ENCODE results near the gene LRMDA. TPM values are rescaled to one million over a fixed set of nuclear protein-coding genes. Genes with fewer than 3 reads are reported as not detected.

Gene LRMDA
- total RNA-seq, 1 donor from 2014 or later: not detected

DNA sequence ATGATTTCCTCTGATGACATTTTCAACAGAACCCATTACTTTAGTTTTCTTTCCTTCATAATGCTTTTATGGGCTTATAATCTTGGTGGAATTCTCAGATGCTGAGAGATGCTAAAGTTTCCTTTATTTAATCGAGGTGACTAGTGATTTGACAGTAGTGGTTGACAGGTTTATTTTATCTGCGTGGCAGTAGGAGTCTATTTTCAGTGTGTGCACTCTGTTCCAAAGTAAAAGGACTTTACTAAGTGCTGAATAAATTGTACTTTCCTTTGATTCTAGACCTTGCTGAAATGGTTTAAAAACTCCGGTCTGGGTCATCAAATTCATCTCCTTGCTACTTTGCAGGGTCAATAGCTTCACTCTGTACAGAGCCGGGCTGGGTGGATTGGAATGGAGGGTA is 900.3 kb downstream of the LRMDA start:
- Mint-ChIP-seq H3K27ac (no peak overlapping the region), H3K4me3 (no peak overlapping the region), H3K27me3 (no peaks in the 10 kb centered on the region), H3K36me3 (ENCODE audit: low read depth) (no peaks in the 10 kb centered on the region), H3K9me3 (no peaks in the 10 kb centered on the region), H3K4me1 (no peaks in the 10 kb centered on the region)
- no peak for DNase-seq
- intact Hi-C loops (cut with micrococcal nuclease): no loop called here

DNA sequence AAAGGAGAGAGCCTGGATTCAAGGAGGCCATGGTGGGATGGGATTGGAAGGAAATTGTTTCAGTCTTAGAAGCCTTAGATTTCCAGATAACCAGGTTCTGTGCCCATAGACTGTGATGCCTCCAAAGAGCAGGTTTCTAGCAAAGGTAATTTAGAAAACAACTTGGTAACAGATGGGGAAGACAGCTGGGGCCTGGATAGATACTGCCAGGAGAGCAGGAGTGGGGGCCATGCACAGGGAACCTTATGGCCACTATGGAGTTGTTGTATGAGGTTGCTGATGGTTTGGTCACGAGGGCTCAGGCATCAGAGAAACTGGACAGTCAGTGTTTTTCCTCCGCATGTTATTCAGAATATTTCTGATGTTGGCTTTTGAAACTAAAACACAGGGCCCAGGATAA is 901.9 kb downstream of the LRMDA start:
- intact Hi-C loops (cut with micrococcal nuclease): no loop called here
- Mint-ChIP-seq H3K9me3 (no peaks in the 10 kb centered on the region), H3K27me3 (no peaks in the 10 kb centered on the region), H3K4me3 (no peak overlapping the region), H3K36me3 (ENCODE audit: low read depth) (no peaks in the 10 kb centered on the region), H3K4me1 (no peaks in the 10 kb centered on the region), H3K27ac (no peak overlapping the region)
- no peak for DNase-seq

DNA sequence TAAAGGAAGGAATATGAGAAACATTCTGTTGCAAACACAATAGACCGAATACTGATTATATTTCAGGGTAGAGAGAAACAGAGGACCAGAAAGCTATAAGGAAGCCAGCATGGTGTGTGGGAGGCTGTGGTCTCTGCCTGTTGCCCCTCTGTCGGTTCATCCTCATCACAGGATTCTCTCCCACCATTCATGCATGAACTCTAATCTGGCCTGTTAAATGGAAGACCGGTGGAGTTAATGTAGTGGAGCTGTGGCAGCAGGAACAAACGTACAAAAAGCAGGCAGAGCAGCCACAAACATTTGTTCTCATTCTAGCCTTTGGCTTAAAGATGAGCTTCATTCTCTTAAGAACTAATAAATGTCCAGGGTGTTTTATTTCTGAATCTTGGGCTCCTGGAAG is 902.4 kb downstream of the LRMDA start:
- intact Hi-C loops (cut with micrococcal nuclease): no loop called here
- no peak for DNase-seq
- no peaks in the 10 kb centered on the region for H3K4me1 Mint-ChIP-seq
- no peaks in the 10 kb centered on the region for H3K27me3 Mint-ChIP-seq
- no peak overlapping the region for H3K27ac Mint-ChIP-seq
- no peak overlapping the region for H3K4me3 Mint-ChIP-seq
- no peaks in the 10 kb centered on the region for H3K9me3 Mint-ChIP-seq
- H3K36me3 Mint-ChIP-seq (ENCODE audit: low read depth): no peaks in the 10 kb centered on the region

GRCh38 chr10:76334255-76334654 is 902.8 kb downstream of the LRMDA start:
- H3K36me3 Mint-ChIP-seq (ENCODE audit: low read depth): no peaks in the 10 kb centered on the region
- H3K27me3 Mint-ChIP-seq: no peaks in the 10 kb centered on the region
- H3K4me1 Mint-ChIP-seq: no peaks in the 10 kb centered on the region
- DNase-seq: no peak
- intact Hi-C loops (cut with micrococcal nuclease): no loop called here
- H3K4me3 Mint-ChIP-seq: no peak overlapping the region
- H3K9me3 Mint-ChIP-seq: no peaks in the 10 kb centered on the region
- no peak overlapping the region for H3K27ac Mint-ChIP-seq

DNA sequence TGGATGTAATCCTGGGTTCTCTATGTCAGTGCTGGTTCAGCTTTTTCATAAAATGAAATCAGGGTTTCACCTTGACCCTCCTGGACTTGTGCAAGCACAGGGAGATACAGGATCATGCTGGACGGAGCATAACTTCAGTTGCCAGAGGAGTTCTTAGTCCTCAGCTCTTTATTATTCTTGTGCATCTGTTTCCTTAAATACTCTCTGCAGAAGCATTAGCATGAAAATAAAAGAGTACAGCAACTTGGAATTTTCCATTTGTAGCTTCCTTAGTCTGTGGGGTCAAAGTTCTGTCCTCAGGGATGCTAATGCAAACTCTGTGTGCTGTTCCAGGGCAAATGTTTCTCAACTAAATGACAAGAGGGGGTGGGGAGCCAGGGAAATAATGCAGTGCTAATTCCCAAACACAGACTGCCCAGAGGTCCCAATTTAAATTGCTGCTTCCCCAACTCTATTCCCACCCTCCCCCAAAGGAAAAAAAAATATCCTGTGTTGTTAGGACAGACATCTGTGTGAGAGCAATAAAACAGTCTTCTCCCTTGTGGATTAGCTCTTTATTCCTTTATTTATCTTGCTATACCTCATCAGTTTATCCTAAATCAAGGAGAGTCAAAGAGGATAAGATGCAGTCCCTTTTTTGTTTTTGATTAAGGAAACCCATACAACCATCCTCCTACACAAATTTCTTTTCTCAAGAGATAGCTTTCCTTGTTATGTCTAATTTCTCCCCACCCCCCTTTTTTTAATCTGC is 905.0 kb downstream of the LRMDA start:
- Mint-ChIP-seq H3K4me3 (no peak overlapping the region), H3K9me3 (no peaks in the 10 kb centered on the region), H3K27ac (no peak overlapping the region), H3K4me1 (no peaks in the 10 kb centered on the region), H3K36me3 (ENCODE audit: low read depth) (no peaks in the 10 kb centered on the region), H3K27me3 (no peaks in the 10 kb centered on the region)
- peak; percentile 4 for DNase-seq
- intact Hi-C loops (cut with micrococcal nuclease): no loop called here

- H3K27ac Mint-ChIP-seq: no peak overlapping the region
- no peaks in the 10 kb centered on the region for H3K4me1 Mint-ChIP-seq
- no peaks in the 10 kb centered on the region for H3K9me3 Mint-ChIP-seq
- no peak for DNase-seq
- no peaks in the 10 kb centered on the region for H3K27me3 Mint-ChIP-seq
- intact Hi-C loops (cut with micrococcal nuclease): no loop called here
- H3K36me3 Mint-ChIP-seq (ENCODE audit: low read depth): no peaks in the 10 kb centered on the region
- H3K4me3 Mint-ChIP-seq: no peak overlapping the region
These were observed 906.2 kb downstream of the LRMDA start for GRCh38 chr10:76337641-76338040.

GRCh38 chr10:76338187-76338586 is 906.8 kb downstream of the LRMDA start:
- no peak overlapping the region for H3K4me3 Mint-ChIP-seq
- H3K4me1 Mint-ChIP-seq: no peaks in the 10 kb centered on the region
- DNase-seq: no peak
- no peaks in the 10 kb centered on the region for H3K36me3 Mint-ChIP-seq (ENCODE audit: low read depth)
- H3K9me3 Mint-ChIP-seq: no peaks in the 10 kb centered on the region
- intact Hi-C loops (cut with micrococcal nuclease): no loop called here
- no peaks in the 10 kb centered on the region for H3K27me3 Mint-ChIP-seq
- H3K27ac Mint-ChIP-seq: no peak overlapping the region

- Mint-ChIP-seq H3K27me3 (no peaks in the 10 kb centered on the region), H3K4me3 (no peak overlapping the region), H3K4me1 (no peaks in the 10 kb centered on the region), H3K9me3 (no peaks in the 10 kb centered on the region), H3K36me3 (ENCODE audit: low read depth) (no peaks in the 10 kb centered on the region), H3K27ac (no peak overlapping the region)
- intact Hi-C loops (cut with micrococcal nuclease): no loop called here
- DNase-seq: no peak
These were observed 910.3 kb downstream of the LRMDA start for GRCh38 chr10:76341740-76342139.

- Mint-ChIP-seq H3K27me3 (no peaks in the 10 kb centered on the region), H3K9me3 (no peaks in the 10 kb centered on the region), H3K27ac (no peak overlapping the region), H3K36me3 (ENCODE audit: low read depth) (no peaks in the 10 kb centered on the region), H3K4me1 (no peaks in the 10 kb centered on the region), H3K4me3 (no peak overlapping the region)
- no peak for DNase-seq
- intact Hi-C loops (cut with micrococcal nuclease): no loop called here
These were observed 911.6 kb downstream of the LRMDA start for GRCh38 chr10:76342996-76343395.

DNA sequence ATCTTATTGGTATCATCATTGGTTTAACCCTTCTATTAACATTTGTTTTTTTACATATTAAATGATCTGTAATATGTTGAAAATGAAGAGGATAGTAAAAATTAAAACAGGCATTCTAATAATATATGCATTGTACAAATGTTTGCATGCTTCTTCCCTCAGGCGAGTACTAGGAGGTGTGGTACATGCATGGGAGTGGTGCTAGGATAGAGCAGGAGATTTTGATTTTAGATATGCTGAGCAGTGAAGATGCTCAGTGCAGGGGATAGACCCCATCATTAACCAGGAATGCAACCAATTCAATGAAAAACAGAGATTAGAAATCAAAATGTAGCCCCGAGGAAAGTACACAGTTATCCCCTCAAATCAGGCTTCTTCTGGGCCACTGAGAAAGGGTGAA is 916.4 kb downstream of the LRMDA start:
- no peak for DNase-seq
- no peaks in the 10 kb centered on the region for H3K27me3 Mint-ChIP-seq
- no peak overlapping the region for H3K27ac Mint-ChIP-seq
- no peak overlapping the region for H3K4me3 Mint-ChIP-seq
- H3K4me1 Mint-ChIP-seq: no peaks in the 10 kb centered on the region
- no peaks in the 10 kb centered on the region for H3K36me3 Mint-ChIP-seq (ENCODE audit: low read depth)
- no peaks in the 10 kb centered on the region for H3K9me3 Mint-ChIP-seq
- intact Hi-C loops (cut with micrococcal nuclease): no loop called here

DNA sequence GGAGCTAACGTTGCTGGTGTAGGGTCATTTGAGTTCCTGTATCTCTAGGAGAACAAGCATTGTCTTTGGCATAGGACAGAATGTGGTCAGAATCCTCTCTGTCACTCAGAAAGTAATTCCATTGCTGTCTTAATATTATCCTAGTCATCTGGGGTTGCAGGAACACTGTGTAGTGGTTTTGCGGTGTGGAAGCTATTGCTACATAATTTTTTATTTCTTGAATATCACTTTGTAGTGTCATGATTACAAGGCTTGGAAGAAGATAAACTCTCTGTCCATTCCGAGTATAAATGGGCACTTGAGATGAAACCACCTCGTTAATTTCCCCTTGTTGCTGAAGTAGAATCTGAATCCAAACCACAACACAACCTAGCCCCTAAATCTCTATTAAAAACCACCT is 919.2 kb downstream of the LRMDA start:
- Mint-ChIP-seq H3K9me3 (no peaks in the 10 kb centered on the region), H3K4me3 (no peak overlapping the region), H3K36me3 (ENCODE audit: low read depth) (no peaks in the 10 kb centered on the region), H3K4me1 (no peaks in the 10 kb centered on the region), H3K27ac (no peak overlapping the region), H3K27me3 (no peaks in the 10 kb centered on the region)
- no peak for DNase-seq
- intact Hi-C loops (cut with micrococcal nuclease): no loop called here

GRCh38 chr10:76352300-76352699 is 920.9 kb downstream of the LRMDA start:
- no peak overlapping the region for H3K27ac Mint-ChIP-seq
- no peaks in the 10 kb centered on the region for H3K27me3 Mint-ChIP-seq
- no peak overlapping the region for H3K4me3 Mint-ChIP-seq
- H3K9me3 Mint-ChIP-seq: no peaks in the 10 kb centered on the region
- intact Hi-C loops (cut with micrococcal nuclease): no loop called here
- no peak for DNase-seq
- no peaks in the 10 kb centered on the region for H3K4me1 Mint-ChIP-seq
- H3K36me3 Mint-ChIP-seq (ENCODE audit: low read depth): no peaks in the 10 kb centered on the region

DNA sequence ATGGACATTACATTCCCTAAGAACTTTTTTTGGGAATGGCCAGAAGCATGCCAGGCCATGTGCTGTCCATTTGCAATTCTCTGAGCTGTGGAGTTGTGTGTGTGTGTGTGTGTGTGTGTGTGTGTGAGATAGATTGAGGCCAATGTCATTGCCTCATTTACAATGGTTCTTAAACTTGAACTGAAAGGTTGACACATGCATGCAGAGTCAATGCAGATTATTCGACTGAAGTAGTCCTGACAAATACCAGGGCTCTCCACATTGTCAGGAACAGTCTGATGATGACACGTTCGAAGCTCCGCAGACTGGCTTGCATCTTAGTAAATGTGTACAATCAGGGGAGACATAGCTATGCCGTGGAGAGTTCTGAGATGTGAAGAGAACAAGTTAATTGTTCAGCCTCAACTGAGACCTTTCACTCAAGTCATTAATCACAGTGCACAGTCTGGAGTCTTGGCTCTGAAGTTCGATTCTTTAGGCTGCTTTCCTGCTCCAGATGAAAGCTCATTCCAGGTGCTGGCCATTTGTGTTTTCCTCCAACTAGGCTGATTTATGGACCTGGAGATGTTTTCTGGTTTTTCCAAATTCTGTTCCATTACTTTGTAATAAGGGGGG is 921.9 kb downstream of the LRMDA start:
- no peaks in the 10 kb centered on the region for H3K27me3 Mint-ChIP-seq
- H3K4me3 Mint-ChIP-seq: no peak overlapping the region
- no peaks in the 10 kb centered on the region for H3K36me3 Mint-ChIP-seq (ENCODE audit: low read depth)
- intact Hi-C loops (cut with micrococcal nuclease): no loop called here
- no peaks in the 10 kb centered on the region for H3K9me3 Mint-ChIP-seq
- no peaks in the 10 kb centered on the region for H3K4me1 Mint-ChIP-seq
- no peak overlapping the region for H3K27ac Mint-ChIP-seq
- DNase-seq: no peak

DNA sequence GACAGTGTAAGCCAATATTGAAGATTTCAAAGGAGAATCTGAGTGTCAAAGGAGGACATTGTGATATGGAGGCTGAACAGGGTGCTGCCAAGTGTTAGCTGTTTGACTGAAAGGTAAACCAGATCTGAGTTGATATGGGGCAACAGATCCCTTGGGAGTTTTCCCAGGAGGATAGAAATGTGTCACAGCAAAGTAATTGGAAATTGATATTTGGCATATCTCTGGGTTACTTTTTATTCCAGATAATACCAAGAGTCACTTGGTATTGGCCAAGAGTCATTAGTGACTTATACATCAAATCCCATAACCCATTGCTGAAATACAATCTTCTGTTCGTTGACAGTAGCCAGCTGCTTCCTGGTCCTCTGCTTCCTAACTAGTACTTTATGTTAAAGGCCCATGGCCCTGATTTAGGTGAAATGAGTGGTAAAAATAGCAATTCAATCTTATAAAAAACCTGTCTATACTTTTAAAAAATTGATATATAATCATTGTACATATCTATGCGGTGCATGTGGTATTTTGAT is 922.9 kb downstream of the LRMDA start:
- Mint-ChIP-seq H3K27ac (no peak overlapping the region), H3K9me3 (no peaks in the 10 kb centered on the region), H3K27me3 (no peaks in the 10 kb centered on the region), H3K4me1 (no peaks in the 10 kb centered on the region), H3K4me3 (no peak overlapping the region), H3K36me3 (ENCODE audit: low read depth) (no peaks in the 10 kb centered on the region)
- intact Hi-C loops (cut with micrococcal nuclease): no loop called here
- no peak for DNase-seq

DNA sequence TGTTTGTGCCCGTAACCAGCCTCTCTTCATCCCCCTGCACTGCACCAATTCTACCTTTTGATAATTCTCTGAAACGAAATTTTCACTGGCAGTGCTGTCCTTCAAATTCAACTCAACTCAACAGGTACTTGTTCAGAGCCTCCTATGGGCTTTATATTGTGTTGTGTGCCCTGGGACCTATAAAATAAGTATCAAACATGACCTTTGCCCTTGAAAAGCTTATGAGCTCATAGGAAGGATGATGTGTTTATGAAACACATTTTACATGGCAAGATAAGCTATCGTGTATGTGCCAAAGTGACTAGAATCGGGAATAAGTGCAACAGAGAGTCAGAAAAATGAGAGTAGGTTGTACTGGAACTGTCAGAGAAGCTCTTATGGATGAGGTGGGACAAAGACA is 923.5 kb downstream of the LRMDA start:
- no peaks in the 10 kb centered on the region for H3K27me3 Mint-ChIP-seq
- H3K36me3 Mint-ChIP-seq (ENCODE audit: low read depth): no peaks in the 10 kb centered on the region
- no peak overlapping the region for H3K4me3 Mint-ChIP-seq
- DNase-seq: no peak
- no peak overlapping the region for H3K27ac Mint-ChIP-seq
- H3K9me3 Mint-ChIP-seq: no peaks in the 10 kb centered on the region
- no peaks in the 10 kb centered on the region for H3K4me1 Mint-ChIP-seq
- intact Hi-C loops (cut with micrococcal nuclease): no loop called here
